GM21723 (cell line): ENCODE results near the gene TNK1.
"Not testable (repeated sequence)": the region's sequence is repeated elsewhere in the genome, so short reads cannot be mapped to it uniquely, and the experiment has no call there.

Experiments
- ATAC-seq: cut with Tn5 transposase; IDR thresholded peaks from one replicate; pipeline ENCODE4 v1.9.1; 2021; ENCODE audit warnings: mild to moderate bottlenecking, moderate library complexity; ENCODE audit not compliant: unreplicated experiment

The TNK1 gene

DNA sequence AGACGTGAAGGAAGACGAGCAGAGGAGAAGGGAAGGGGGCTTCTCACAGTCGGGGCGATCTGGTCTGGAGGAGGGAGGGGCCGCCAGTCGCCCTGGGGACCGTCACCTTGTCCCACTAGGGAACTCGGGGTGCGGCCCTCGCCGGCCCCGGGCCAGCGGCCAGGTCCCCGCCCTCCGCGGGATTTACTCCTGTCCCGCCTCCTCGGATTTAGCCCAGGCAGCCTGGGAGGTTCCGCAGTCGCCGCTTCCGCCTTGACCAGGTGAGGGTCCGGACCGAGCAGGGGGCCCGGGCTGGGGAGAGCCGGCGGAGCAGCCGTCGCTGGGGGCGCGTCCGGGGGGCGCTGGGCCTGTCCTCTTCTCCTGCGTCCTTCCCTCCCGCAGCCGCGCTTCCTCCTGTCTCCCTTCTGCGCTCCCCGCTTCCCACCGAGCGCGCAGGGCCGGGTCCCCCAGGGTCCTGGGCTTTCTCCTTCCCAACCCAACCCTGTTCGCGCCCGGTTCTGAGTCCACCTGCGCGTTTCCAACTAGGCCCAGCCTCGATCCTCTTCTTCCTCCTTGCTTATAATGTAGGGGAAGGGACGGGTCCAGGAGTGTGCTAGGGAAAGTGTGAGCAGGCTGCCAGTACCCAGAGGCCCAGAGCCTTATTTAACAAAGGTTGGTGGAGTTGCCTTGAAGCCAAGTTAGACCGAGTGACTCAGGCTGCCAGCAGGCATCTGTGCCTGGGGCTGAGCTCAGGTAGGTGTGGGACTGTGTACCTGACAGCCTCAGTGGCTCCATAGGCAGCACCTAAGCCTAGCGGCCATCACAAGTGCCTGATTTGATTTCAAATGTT, at the start of gene TNK1:
Gene TNK1, plus strand, starts transcription at position 235 of the 829 bp plus-strand sequence. CDS start 1,838 bp downstream, outside the sequence.
- ATAC-seq, result no peak

DNA sequence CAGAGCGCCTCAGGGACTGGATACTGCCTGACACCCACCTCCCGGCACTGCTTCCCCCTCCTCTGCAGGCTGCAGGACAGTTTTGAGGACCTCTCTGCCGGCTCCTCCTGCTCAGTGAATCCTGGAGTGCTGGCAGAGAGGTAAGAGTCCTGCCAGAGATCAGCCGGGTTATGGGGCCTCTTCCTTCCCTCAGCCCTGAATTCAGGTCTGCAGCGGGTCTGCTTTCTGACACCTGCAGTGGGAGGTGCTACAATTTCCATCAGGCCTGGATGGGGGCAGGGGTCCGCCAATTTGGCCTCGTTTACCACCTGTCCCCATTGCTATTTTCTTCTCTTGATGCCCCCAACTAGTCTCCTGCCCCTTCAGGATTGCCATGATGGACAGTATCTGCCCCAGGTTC, 48.8 kb upstream of the TNK1 start:
- no peak for ATAC-seq

DNA sequence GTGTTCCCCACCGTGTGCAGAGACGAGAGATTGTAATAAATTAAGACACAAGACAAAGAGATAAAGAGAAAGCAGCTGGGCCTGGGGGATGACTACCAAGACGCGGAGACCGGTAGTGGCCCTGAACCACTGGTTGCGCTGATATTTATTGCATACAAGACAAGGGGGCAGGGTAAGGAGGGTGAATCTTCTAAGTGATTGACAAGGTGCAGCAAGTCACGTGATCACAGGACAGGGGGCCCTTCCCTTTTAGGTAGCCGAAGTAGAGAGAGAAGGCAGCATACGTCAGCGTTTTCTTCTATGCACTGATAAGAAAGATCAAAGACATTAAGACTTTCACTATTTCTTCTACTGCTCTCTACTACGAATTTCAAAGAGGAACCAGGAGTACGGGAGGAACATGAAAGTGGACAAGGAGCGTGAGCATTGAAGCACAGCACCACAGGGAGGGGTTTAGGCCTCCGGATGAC, 48.3 kb upstream of the TNK1 start:
- ATAC-seq, result not testable (repeated sequence)

DNA sequence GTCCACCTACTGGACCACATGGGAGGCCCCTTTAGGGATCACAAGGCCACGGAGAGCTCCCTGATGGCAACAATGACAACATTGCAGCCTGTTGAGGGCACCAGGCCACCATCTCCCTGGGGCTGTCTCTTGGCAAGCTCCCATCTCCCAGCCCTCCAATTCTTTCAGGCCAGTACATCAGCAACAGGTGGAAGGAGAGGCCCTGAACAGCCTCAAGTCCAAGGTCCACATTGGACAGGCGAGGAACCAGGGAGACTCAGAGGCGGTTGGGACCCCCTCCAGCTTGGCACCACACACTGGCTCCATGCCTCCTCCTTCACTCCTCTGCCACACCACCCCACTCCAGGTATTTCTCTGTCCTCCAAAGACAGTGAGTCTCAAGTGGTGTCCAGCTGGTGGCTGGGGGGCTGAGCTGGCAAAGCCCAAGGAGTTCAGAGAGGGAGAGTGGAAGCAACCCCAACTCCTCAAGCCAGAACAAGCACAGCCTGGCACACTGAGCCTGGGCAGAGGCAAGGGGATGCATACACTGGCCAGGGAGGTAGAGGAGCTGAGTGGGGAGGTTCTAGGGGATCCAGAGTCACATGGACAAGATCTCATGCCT, 45.9 kb upstream of the TNK1 start:
- no peak for ATAC-seq

DNA sequence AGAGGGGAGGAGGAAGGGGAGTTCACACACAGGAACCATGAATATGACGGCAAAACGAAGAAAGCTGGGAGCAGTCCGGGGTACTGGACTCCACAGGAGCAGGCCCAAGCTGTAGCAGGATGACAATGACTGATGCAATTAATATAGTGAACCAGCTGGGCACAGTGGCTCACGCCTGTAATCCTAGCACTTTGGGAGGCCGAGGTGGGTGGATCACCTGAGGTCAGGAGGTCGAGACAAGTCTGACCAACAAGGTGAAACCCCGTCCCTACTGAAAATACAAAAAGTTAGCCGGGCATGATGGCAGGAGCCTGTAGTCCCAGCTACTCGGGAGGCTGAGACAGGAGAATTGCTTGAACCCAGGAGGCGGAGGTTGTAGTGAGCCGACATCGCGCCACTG, 45.1 kb upstream of the TNK1 start:
- ATAC-seq, result not testable (repeated sequence)

DNA sequence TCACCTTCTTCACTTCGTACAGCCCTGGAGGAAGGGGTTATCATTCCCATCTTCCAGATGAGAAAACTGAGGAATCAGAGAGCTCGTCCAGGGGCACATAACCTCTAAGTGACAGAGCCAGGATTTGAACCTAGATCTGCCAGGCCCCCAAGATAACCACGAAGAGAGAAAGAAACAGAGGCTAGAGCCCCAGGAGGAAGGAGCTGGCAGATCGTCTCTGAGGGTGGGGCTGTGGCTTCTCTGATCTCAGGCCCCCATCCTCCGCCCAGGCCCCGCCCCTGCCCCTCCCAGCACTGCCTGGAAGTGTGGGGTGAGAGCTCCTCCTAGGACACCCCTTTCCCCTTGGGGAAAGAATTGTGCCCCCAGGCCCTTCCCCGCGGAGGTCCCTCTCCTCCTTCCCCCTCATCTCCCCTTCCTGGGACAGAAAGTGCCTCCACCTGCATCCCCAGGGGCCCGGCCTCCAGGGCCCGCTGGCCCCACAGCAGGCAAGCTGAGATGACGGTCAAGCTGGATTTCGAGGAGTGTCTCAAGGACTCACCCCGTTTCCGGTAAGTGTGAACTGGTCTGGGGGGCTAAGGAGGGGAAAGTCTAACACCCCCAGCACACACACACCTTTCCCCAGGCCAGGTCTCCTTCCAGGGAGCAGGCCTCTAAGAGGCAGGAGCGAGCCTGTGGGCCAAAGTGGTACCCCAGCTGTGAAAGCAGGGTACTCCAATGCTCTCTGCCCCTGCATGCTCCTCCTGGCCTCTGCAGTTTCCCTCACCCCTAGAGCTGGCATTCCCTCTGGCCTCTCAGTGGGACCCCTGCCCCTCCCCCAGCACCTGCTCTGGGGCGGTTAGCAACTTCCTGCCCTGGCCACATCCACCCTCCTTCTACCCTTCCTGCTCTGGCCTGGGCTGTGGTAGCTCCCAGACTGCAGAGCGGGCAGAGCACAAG, 44.4 kb upstream of the TNK1 start, which contains the start of gene ACAP1:
Gene ACAP1, plus strand, starts transcription at position 290 of the 936 bp plus-strand sequence. Its CDS starts 206 bp downstream, at position 496.
- peak; percentile 64 for ATAC-seq

DNA sequence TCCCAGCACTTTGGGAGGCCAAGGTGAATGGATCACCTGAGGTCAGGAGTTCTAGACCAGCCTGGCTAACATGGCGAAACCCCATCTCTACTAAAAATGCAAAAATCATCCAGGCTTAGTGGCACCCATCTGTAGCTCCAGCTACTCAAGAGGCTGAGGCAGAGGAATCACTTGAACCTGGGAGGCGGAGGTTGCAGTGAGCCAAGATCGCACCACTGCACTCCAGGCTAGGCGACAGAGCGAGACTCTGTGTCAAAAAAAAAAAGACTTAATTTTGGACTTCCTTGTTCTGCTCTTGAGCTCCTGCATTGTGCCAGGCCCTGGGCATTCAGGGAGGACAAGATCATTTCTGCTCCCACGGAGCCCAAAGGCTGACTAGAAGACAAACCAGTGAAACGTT, 43.3 kb upstream of the TNK1 start:
- ATAC-seq, result not testable (repeated sequence)

DNA sequence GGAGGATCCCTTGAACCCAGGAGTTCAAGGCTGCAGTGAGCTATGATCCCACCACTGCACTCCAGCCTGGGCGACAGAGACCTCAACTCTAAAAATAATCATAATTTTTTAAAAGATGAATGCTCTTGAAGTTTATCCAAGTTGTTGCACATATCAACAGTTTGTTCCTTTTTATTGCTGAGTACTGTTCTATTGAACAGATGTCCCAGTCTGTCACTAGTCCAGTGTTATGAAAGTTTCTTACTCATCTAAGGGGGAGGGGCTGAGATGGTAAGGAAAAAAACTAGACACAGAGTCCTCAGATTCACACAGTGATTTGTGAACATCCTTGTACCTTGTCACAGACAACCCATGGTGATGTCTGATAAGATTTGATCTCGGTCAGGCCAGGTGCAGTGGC, 40.7 kb upstream of the TNK1 start:
- no peak for ATAC-seq

DNA sequence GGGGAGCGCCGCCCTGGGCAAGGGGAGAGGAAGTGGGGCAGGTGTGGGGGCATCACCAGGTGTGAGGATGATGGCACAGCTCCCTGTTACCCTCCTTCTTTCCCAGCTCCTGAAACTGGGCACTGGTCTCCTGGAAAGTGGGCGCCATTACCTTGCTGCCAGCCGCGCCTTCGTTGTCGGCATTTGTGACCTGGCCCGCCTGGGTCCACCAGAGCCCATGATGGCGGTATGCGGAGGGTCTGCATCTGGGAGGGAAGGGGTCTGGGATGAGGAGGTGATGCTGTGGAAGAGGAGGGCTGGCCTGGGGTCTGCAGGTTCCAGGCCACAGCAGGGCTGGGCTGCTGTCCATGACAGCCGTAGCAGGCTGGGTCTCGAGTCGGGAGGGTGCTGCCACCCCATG, 39.0 kb upstream of the TNK1 start:
- no peak for ATAC-seq

DNA sequence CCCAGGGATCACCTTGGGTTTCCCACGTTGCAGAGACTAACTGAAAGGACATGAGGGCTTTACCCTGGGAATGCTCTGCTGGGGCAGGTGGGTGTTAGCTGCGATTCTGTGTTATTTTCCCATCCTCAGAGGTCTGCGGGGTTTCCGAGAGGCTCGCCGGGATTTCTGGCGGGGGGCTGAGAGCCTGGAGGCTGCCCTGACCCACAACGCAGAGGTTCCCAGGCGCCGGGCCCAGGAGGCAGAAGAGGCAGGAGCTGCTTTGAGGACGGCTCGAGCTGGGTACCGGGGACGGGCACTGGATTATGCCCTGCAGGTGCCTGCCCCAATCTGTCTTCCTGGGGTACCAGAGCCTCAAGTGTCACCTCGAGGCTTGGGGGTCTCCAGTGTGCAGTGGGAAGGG, 37.6 kb upstream of the TNK1 start:
- no peak for ATAC-seq

DNA sequence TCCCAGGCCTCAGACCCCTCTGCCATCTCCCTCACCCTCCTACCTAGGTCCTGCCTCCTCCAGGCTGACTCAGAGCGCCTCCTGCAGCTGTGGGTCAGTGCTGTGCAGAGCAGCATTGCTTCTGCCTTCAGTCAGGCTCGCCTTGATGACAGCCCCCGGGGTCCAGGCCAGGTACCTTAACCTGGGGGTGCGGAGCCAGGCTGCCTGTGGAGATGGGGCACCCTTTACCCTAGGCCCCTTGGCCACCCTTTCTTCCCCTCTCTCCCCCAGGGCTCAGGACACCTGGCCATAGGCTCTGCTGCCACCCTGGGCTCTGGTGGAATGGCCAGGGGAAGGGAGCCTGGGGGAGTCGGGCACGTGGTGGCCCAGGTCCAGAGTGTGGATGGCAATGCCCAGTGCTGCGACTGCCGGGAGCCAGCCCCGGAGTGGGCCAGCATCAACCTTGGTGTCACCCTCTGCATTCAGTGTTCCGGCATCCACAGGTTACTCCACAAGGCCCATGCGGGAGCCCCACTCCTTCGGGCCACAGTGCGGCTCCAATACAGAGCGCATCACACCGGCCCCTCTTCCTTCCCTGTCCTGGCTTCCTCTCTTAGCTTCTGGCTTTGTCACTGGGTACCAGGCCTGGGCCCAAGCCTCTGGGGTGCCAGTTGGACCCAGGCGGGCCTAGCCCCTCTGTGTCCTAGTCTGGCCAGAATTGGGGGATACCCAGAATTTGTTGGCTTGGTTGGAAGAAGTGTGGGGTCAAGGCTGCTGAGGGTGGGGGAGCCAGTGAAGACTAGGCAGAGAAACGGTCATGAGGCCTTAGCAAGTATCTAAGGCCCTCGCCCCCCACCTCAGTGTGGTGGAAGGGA, 33.9 kb upstream of the TNK1 start:
- no peak for ATAC-seq

DNA sequence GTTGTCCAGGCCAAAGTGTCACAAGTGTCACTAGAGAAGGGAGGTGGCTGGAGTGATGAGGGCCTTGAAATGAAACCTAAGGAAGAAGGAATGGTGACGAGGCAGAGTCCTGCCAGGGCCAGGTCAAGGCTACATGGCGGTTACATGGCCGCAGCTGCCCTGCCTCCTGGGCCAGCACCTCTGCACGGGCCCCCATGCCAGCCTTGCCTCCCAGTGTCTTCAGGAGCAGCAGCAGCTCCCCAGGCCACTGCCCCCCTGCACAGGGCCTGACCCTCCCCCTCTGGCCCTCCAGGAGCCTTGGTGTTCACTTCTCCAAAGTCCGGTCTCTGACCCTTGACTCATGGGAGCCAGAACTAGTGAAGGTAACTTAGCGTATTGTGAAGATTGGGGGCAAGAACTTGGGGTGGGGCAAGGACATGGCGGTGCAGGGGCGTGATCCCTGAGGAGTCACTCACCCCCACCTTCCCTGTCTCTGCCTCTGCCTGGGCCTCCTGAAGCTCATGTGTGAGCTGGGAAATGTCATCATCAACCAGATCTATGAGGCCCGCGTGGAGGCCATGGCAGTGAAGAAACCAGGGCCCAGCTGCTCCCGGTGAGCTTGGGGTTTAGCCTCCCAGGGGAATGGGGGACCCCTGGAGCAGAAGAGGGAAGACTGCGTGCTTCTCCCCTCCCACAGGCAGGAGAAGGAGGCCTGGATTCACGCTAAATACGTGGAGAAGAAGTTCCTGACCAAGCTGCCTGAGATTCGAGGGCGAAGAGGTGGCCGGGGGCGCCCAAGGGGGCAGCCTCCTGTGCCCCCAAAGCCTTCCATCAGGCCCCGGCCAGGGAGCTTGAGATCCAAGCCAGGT, 33.0 kb upstream of the TNK1 start:
- no peak for ATAC-seq

DNA sequence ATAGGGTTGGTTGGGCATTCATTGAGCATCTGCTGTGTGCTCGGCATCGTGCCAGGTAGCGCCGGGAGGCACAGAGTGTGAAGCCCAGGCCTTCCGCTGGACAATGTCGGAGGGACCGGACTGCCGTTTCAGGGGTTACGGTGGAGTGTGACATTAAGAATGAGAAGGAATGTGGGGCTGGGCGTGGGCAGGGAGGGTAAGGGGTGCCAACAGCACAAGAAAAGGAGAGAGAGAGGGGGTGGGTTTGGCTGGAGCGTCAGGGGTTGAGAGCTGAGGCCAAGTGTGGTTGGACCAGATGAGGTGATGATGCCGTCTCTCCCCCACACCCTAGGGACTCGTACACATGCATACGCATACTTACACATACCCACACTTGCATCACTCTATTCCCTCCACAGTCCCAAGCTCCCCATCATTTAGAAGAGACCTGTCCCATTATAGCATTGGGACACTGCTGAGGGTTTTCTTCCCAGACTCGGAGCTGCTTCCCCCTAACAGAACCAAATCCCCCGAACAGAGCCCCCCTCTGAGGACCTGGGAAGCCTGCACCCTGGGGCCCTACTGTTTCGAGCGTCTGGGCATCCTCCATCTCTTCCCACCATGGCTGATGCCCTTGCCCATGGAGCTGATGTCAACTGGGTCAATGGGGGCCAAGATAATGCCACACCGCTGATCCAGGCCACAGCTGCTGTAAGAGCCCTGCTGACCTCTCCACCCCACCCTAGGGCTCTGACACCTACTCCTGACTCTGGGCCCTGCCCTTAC, 32.2 kb upstream of the TNK1 start:
- ATAC-seq, result no peak

DNA sequence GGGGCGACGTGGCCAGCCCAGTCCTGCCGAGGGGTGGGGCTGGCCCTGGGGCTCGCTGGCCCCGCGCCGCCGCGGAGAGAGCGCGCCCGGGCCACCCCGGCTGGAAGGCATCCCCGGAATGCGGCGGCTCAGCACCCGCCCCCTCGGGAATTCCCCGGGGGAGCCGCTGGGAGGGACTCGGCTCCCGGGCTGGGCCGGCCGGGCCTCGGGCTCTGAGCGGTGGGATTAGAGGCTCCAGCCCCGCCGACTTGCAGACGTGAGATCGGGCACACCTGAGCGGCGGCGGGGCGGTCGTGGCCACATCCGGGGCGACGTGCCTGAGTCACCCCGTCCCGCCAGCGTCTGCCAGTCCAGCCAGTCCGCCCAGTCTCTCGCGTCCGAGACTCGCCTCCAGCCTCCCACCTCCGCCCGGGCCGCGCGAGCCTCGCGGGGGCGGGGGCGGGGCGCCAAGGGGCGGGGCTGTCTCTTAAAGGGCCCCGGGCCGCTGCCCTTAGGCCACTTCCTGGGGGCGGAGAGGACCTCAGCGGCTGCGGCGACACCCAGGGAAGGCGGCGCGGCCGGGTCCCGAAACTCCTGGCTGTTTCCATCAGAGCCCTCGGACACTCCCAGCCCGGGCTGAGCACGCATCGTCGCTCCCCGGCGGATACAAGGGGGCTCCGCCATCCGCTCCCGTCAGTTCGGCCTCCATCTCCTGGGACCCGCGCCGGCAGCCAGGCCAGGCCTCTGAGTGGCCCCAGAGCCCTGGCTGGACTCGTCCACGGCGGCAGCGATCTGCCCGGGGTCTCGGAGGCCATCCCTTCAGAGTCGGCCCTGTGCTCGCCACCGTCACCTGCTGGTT, 29.0 kb upstream of the TNK1 start, which contains the start of gene KCTD11:
Gene KCTD11, plus strand, starts transcription at position 498 of the 838 bp plus-strand sequence.
- ATAC-seq, result peak; percentile 58

DNA sequence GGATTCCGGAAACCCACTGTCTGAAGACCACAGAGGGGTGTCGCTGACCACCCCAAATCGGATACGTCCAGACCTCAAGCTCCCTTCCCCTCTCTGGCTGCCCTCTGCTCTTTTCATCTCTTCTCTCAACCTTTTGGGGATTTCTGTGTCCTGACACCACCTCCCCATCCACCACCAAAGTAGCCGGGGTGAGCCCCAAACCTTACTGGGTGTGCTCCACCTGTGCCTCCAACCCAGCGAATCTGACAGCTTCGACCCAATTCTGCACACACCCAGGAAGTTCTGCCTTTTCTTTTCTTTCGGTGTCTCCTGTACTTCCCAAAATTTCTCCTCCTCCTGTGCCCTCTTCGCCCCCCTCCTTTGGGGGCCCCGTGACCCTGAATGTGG, 28.4 kb upstream of the TNK1 start:
- ATAC-seq, result no peak

DNA sequence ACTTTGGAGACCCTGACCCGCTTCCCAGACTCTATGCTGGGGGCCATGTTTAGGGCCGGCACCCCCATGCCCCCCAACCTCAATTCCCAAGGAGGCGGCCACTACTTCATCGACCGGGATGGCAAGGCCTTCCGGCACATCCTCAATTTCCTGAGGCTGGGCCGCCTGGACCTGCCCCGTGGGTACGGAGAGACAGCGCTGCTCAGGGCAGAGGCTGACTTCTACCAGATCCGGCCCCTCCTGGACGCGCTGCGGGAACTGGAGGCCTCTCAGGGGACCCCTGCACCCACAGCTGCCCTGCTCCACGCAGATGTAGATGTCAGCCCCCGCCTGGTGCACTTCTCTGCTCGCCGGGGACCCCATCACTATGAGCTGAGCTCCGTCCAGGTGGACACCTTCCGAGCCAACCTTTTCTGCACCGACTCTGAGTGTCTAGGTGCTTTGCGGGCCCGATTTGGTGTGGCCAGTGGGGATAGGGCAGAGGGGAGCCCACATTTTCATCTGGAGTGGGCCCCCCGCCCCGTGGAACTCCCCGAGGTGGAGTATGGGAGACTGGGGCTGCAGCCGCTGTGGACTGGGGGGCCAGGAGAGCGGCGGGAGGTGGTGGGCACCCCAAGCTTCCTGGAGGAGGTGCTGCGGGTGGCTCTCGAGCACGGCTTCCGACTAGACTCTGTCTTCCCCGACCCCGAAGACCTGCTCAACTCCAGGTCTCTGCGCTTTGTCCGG, 27.8 kb upstream of the TNK1 start:
- no peak for ATAC-seq

DNA sequence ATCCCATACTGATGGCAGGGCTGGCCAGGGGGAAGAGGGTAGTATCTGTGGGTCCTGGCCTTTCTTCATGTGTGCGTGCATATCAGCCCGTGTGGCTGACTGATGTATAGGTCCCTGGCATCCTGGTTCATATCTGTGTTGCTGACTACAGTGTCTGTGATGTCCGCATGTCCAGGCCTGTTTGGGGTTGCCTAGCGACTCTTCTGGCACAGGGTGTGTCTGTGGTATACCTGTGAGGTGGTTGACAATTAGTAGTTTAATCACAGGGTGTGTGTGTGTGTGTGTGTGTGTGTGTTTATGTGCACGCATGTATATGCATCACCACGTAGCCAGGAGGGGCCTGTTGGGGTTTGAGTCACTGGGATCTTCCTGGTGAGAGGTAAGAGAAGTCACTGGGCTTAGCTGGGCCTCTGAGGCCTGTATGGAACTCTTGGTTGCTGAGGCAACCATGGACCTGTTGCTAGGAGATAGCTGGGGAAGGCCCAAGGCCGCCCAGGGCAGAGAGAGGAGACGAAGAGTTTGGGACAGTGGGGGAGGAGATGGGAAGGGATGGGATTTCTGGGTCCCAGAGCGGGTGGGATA, 26.5 kb upstream of the TNK1 start:
- ATAC-seq, result no peak
